Lung (tissue), 12 donors: ENCODE results near the gene AIP. TPM values are rescaled to one million over a fixed set of nuclear protein-coding genes. Genes with fewer than 3 reads are reported as not detected.
"Not testable (repeated sequence)": the region's sequence is repeated elsewhere in the genome, so short reads cannot be mapped to it uniquely, and the experiment has no call there.

Experiments used
- ATAC-seq: fragments of 200-7000 bp; cut with Tn5 transposase; one replicate; pipeline ENCODE4 v1.9.1; 2020; ENCODE audit warnings: moderate number of reproducible peaks; ENCODE audit not compliant: insufficient read depth, low FRiP score
- DNase-seq, 3 donors: peaks; one replicate each; pipeline ENCODE4 v3.0.0-alpha.2; 2013 to 2017
- H3K27ac ChIP-seq, 2 donors: one replicate each; pipeline ENCODE4 v1.5.1; 2013; ENCODE audit warnings: mild to moderate bottlenecking in 2 of 2, moderate library complexity in 2 of 2, control low read depth in 1 of 2, inconsistent platforms in 1 of 2, low read depth in 1 of 2, low read length in 1 of 2
- H3K27me3 ChIP-seq, 3 donors: one replicate each; pipeline ENCODE4 v1.5.1; 2013; ENCODE audit warnings: low read length in 2 of 3; ENCODE audit not compliant: control insufficient read depth in 3 of 3, insufficient read depth in 3 of 3
- H3K36me3 ChIP-seq, 4 donors: one replicate each; pipeline ENCODE4 v1.5.1; 2013; ENCODE audit warnings: low read length in 4 of 4, mild to moderate bottlenecking in 1 of 4, moderate library complexity in 1 of 4; ENCODE audit not compliant: control insufficient read depth in 4 of 4, insufficient read depth in 4 of 4
- H3K4me1 ChIP-seq, 5 donors: one replicate each; pipeline ENCODE4 v1.5.1; 2013; ENCODE audit warnings: low read length in 5 of 5, mild to moderate bottlenecking in 2 of 5, moderate library complexity in 1 of 5; ENCODE audit not compliant: control insufficient read depth in 5 of 5, insufficient read depth in 5 of 5
- H3K4me3 ChIP-seq: one replicate; pipeline ENCODE4 v1.5.1; 2013; ENCODE audit warnings: mild to moderate bottlenecking, control low read depth, moderate library complexity
- H3K9ac ChIP-seq, 2 donors: one replicate each; pipeline ENCODE4 v1.5.1; 2013; ENCODE audit warnings: low read length in 2 of 2, control low read depth in 1 of 2; ENCODE audit not compliant: insufficient read depth in 1 of 2
- H3K9me3 ChIP-seq, 4 donors: one replicate each; pipeline ENCODE4 v1.5.1; 2013; ENCODE audit warnings: low read length in 3 of 4, mild to moderate bottlenecking in 1 of 4, moderate library complexity in 1 of 4; ENCODE audit not compliant: control insufficient read depth in 4 of 4, insufficient read depth in 3 of 4
- CTCF ChIP-seq: IDR thresholded peaks from 2 replicates; pipeline ENCODE4 v1.5.1; 2012; ENCODE audit warnings: mild to moderate bottlenecking; ENCODE audit errors: control extremely low read depth, extremely low read depth
- WGBS, 2 donors: extraction: QIAGEN DNeasy Blood & Tissue Kit; methylation state at CpG; one replicate each; pipeline ENCODE4 v1.1.7; 2013; 5-methylcytosine and 5-hydroxymethylcytosine counted together
- polyA plus RNA-seq, 2 donors: library from polyadenylated mRNA; stranded (reverse); fragments of 200-250 nt; gene quantifications; one replicate each; pipeline ENCODE4 v1.2.1, GENCODE V29; 2013
- total RNA-seq, 2 donors: library from RNA; depleted of rRNA in 1 of 2; stranded (reverse); fragments of >200 nt in 1 of 2; gene quantifications; one replicate each; pipeline ENCODE4 v1.2.1, GENCODE V29; 2014 to 2021
- donor health status: control.
- donor health status: control.
- donor health status: Bipolar disorder and iron deficiency.
- donor health status: healthy.
- donor health status: DM: yes; HTN: yes; CAD: no.

AIP gene
- total and polyA plus RNA-seq, 4 donors: 60.0 to 126 (median 73.8) TPM

DNA sequence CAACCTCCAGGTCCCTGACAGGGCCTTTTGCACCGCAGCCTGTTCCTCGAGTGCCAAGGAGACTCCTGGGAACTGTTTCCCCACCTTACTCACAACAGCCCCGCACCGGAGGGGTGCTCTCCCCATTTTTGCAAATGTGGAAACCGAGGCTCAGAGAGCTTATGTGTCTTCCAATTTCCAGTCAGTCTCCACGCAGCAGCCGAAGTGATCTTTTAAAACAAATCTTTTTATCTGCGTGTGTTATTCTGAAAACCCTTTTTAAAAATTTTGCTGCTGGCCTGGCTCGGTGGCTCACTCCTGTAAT, 13.4 kb upstream of the AIP start:
- peak overlapping the region; percentile 94 to 95 for H3K27ac ChIP-seq
- DNase-seq: no peak
- peaks cover 0 to 15% (median 4%) of the 10 kb centered on the region in 5 donors for H3K4me1 ChIP-seq
- no peaks in the 10 kb centered on the region for H3K36me3 ChIP-seq
- ATAC-seq: no peak
- H3K9me3 ChIP-seq: no peaks in the 10 kb centered on the region
- peak overlapping the region; percentile 61 for H3K4me3 ChIP-seq
- no peak for TF ChIP-seq CTCF
- peak overlapping the region in 1 of 2 donors; percentile 81 for H3K9ac ChIP-seq
- no peaks in the 10 kb centered on the region for H3K27me3 ChIP-seq
- WGBS, 2 donors: 13 to 19% methylated on average over 9 of the region's 9 CpGs

- TF ChIP-seq CTCF: no peak
- H3K36me3 ChIP-seq: no peaks in the 10 kb centered on the region
- 84 to 86% methylated on average over 8 of the region's 8 CpGs for WGBS, 2 donors
These were observed 12.4 kb upstream of the AIP start for GRCh38 chr11:67470337-67471002.

DNA sequence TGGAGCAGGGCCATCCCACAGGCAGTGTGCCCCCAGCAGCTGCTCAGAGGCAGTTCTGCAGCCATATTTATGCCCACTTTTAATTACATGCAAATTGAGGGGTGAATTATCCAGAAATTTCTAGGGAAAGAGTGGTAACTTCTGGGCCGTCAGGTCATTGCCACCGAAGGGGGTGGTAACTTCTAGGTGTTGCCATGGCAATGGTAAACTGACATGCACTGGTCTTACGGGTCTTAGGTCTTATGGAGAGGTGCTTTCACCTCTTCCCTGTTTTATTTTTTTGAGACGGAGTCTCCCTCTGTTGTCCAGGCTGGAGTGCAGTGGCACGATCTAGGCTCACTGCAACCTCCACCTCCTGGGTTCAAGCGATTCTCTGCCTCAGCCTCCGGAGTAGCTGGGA, 9.9 kb upstream of the AIP start:
- Histone ChIP-seq H3K27ac (no peak overlapping the region), H3K9ac (no peak overlapping the region), H3K36me3 (no peaks in the 10 kb centered on the region), H3K4me1 (peaks cover 0 to 10% (median 3%) of the 10 kb centered on the region in 5 donors), H3K4me3 (no peak overlapping the region), H3K9me3 (peaks cover 0 to 3% (median 0%) of the 10 kb centered on the region in 4 donors), H3K27me3 (no peaks in the 10 kb centered on the region)
- WGBS, 2 donors: 75 to 85% methylated on average over 7 of the region's 7 CpGs
- no peak for TF ChIP-seq CTCF
- DNase-seq: no peak
- ATAC-seq: no peak

More at GRCh38 chr11:67470337-67471002, 12.4 kb upstream of the AIP start:
- no peaks in the 10 kb centered on the region for H3K27me3 ChIP-seq
- H3K9ac ChIP-seq: no peak overlapping the region
- DNase-seq: no peak
- ATAC-seq: no peak
- no peaks in the 10 kb centered on the region for H3K9me3 ChIP-seq
- no peak overlapping the region for H3K4me3 ChIP-seq
- H3K4me1 ChIP-seq: peaks cover 0 to 15% (median 4%) of the 10 kb centered on the region in 5 donors
- H3K27ac ChIP-seq: no peak overlapping the region

- H3K4me3 ChIP-seq, H3K36me3 ChIP-seq, DNase-seq, H3K4me1 ChIP-seq, H3K27me3 ChIP-seq, H3K9ac ChIP-seq, H3K27ac ChIP-seq, ATAC-seq, H3K9me3 ChIP-seq: not testable (repeated sequence)
- WGBS, 2 donors: 87 to 90% methylated on average over 10 of the region's 10 CpGs
These were observed 6.1 kb upstream of the AIP start for GRCh38 chr11:67476692-67477091.

DNA sequence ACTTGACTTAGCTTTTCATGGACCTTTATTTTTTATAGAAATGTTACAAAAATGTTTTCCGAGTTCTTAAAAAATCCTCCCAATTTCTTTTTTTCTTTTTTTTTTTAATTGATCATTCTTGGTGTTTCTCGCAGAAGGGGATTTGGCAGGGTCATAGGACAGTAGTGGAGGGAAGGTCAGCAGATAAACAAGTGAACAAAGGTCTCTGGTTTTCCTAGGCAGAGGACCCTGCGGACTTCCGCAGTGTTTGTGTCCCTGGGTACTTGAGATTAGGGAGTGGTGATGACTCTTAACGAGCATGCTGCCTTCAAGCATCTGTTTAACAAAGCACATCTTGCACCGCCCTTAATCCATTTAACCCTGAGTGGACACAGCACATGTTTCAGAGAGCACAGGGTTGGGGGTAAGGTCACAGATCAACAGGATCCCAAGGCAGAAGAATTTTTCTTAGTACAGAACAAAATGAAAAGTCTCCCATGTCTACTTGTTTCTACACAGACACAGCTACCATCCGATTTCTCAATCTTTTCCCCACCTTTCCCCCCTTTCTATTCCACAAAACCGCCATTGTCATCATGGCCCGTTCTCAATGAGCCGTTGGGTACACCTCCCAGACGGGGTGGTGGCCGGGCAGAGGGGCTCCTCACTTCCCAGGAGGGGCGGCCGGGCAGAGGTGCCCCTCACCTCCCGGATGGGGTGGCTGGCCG, 5.3 kb upstream of the AIP start:
- H3K9ac ChIP-seq, H3K27me3 ChIP-seq, H3K9me3 ChIP-seq, H3K27ac ChIP-seq, DNase-seq, H3K4me1 ChIP-seq, ATAC-seq, H3K36me3 ChIP-seq, H3K4me3 ChIP-seq: not testable (repeated sequence)
- 75 to 84% methylated on average over 12 to 14 of the region's 16 CpGs for WGBS, 2 donors
